HEK293 (cell line): ENCODE data around the gene IGFL3.

Source experiments
- BCL11A ChIP-seq: fragments of 450-650 bp; formaldehyde crosslinking; IDR thresholded peaks from 2 replicates; pipeline ENCODE4 v1.5.1; 2016; ENCODE audit warnings: low read depth, missing biosample characterization, missing genetic modification characterization
- KLF8 ChIP-seq: fragments of 450-650 bp; formaldehyde crosslinking; IDR thresholded peaks from 2 replicates; pipeline ENCODE4 v1.5.1; 2016; ENCODE audit warnings: missing biosample characterization, missing genetic modification characterization
- SCRT2 ChIP-seq: fragments of 450-650 bp; formaldehyde crosslinking; IDR thresholded peaks from 2 replicates; pipeline ENCODE4 v1.5.1; 2016; ENCODE audit warnings: missing biosample characterization, missing genetic modification characterization
- ZNF239 ChIP-seq: fragments of 450-650 bp; formaldehyde crosslinking; IDR thresholded peaks from 2 replicates; pipeline ENCODE4 v1.5.1; 2016; ENCODE audit warnings: missing biosample characterization, missing genetic modification characterization
- ZNF274 ChIP-seq, 2 experiments: fragments of 200-500 bp in 1 of 2; fragments of 450-650 bp in 1 of 2; sonication (Bioruptor generic) in 1 of 2; formaldehyde crosslinking in 1 of 2; IDR thresholded peaks; 2 replicates each; pipeline versions ENCODE4 v1.5.1 to v1.6.1; 2014 to 2016; ENCODE audit warnings: borderline replicate concordance in 1 of 2, inconsistent platforms in 1 of 2, low read length in 1 of 2, missing biosample characterization in 1 of 2, missing genetic modification characterization in 1 of 2
- ZNF311 ChIP-seq: fragments of 450-650 bp; formaldehyde crosslinking; IDR thresholded peaks from 2 replicates; pipeline ENCODE4 v1.5.1; 2017; ENCODE audit warnings: missing biosample characterization, missing genetic modification characterization, borderline replicate concordance
- ZNF426 ChIP-seq: fragments of 450-650 bp; formaldehyde crosslinking; IDR thresholded peaks from 2 replicates; pipeline ENCODE4 v1.5.1; 2017; ENCODE audit warnings: missing biosample characterization, missing genetic modification characterization, mild to moderate bottlenecking, inconsistent platforms, moderate library complexity
- ZNF600 ChIP-seq: fragments of 450-650 bp; formaldehyde crosslinking; IDR thresholded peaks from 2 replicates; pipeline ENCODE4 v1.5.1; 2016; ENCODE audit warnings: missing biosample characterization, missing genetic modification characterization
- ZSCAN30 ChIP-seq: fragments of 450-650 bp; IDR thresholded peaks from 2 replicates; pipeline ENCODE4 v1.5.1; 2018; ENCODE audit warnings: missing biosample characterization, mild to moderate bottlenecking, missing genetic modification characterization, moderate library complexity
- TF ChIP-seq, protein P1 (sequence below): fragments of 450-650 bp; formaldehyde crosslinking; IDR thresholded peaks from 2 replicates; pipeline ENCODE4 v1.5.1; 2016; ENCODE audit warnings: missing biosample characterization, missing genetic modification characterization
- TF ChIP-seq, protein P2 (sequence below): fragments of 450-650 bp; formaldehyde crosslinking; IDR thresholded peaks from 2 replicates; pipeline ENCODE4 v1.5.1; 2016; ENCODE audit warnings: missing biosample characterization, missing genetic modification characterization
- TF ChIP-seq, protein P3 (sequence below): fragments of 450-650 bp; formaldehyde crosslinking; IDR thresholded peaks from 2 replicates; pipeline ENCODE4 v1.5.1; 2017; ENCODE audit warnings: missing biosample characterization, missing genetic modification characterization
- TF ChIP-seq, protein P4 (sequence below): fragments of 450-650 bp; formaldehyde crosslinking; IDR thresholded peaks from 2 replicates; pipeline ENCODE4 v1.5.1; 2017; ENCODE audit warnings: missing biosample characterization, missing genetic modification characterization
- TF ChIP-seq, protein P5 (sequence below): fragments of 450-650 bp; formaldehyde crosslinking; IDR thresholded peaks from 2 replicates; pipeline ENCODE4 v1.5.1; 2017; ENCODE audit warnings: missing biosample characterization, missing genetic modification characterization

DNA sequence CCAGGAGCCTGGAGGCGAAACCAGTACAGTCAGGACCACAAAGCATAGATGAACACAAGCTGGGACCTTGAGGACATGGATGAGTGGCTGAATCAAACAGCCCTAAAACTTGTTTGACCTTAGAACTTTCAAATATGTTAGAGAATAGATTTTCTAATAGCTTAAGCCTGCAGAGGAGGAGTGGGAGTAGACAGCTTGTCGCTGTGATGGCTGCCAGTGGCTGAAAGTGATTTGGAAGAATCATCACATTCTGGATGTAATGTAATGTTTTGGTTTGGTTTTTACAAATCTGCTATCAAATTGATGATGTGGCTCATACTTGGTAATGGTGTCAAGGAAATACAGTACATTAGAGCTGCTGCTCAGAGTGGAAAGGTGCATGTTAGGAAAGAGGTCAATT is 12.0 kb downstream of the IGFL3 start:
- TF ChIP-seq, protein P1, sequence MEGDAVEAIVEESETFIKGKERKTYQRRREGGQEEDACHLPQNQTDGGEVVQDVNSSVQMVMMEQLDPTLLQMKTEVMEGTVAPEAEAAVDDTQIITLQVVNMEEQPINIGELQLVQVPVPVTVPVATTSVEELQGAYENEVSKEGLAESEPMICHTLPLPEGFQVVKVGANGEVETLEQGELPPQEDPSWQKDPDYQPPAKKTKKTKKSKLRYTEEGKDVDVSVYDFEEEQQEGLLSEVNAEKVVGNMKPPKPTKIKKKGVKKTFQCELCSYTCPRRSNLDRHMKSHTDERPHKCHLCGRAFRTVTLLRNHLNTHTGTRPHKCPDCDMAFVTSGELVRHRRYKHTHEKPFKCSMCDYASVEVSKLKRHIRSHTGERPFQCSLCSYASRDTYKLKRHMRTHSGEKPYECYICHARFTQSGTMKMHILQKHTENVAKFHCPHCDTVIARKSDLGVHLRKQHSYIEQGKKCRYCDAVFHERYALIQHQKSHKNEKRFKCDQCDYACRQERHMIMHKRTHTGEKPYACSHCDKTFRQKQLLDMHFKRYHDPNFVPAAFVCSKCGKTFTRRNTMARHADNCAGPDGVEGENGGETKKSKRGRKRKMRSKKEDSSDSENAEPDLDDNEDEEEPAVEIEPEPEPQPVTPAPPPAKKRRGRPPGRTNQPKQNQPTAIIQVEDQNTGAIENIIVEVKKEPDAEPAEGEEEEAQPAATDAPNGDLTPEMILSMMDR (tag by site-specific recombination): no peak
- TF ChIP-seq, protein P2, sequence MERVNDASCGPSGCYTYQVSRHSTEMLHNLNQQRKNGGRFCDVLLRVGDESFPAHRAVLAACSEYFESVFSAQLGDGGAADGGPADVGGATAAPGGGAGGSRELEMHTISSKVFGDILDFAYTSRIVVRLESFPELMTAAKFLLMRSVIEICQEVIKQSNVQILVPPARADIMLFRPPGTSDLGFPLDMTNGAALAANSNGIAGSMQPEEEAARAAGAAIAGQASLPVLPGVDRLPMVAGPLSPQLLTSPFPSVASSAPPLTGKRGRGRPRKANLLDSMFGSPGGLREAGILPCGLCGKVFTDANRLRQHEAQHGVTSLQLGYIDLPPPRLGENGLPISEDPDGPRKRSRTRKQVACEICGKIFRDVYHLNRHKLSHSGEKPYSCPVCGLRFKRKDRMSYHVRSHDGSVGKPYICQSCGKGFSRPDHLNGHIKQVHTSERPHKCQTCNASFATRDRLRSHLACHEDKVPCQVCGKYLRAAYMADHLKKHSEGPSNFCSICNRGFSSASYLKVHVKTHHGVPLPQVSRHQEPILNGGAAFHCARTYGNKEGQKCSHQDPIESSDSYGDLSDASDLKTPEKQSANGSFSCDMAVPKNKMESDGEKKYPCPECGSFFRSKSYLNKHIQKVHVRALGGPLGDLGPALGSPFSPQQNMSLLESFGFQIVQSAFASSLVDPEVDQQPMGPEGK: no peak
- TF ChIP-seq ZSCAN30 (tag by site-specific recombination): no peak
- no peak for TF ChIP-seq ZNF311 (tag by site-specific recombination)
- TF ChIP-seq ZNF274 (IDR thresholded peaks at IDR 0.05; ENCODE audit: low read length): no peak
- no peak for TF ChIP-seq ZNF274 (tag by site-specific recombination; IDR thresholded peaks at IDR 0.05; ENCODE audit: borderline replicate concordance)
- TF ChIP-seq ZNF239: no peak
- TF ChIP-seq, protein P3, sequence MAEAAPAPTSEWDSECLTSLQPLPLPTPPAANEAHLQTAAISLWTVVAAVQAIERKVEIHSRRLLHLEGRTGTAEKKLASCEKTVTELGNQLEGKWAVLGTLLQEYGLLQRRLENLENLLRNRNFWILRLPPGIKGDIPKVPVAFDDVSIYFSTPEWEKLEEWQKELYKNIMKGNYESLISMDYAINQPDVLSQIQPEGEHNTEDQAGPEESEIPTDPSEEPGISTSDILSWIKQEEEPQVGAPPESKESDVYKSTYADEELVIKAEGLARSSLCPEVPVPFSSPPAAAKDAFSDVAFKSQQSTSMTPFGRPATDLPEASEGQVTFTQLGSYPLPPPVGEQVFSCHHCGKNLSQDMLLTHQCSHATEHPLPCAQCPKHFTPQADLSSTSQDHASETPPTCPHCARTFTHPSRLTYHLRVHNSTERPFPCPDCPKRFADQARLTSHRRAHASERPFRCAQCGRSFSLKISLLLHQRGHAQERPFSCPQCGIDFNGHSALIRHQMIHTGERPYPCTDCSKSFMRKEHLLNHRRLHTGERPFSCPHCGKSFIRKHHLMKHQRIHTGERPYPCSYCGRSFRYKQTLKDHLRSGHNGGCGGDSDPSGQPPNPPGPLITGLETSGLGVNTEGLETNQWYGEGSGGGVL (tag by site-specific recombination): no peak
- TF ChIP-seq, protein P4, sequence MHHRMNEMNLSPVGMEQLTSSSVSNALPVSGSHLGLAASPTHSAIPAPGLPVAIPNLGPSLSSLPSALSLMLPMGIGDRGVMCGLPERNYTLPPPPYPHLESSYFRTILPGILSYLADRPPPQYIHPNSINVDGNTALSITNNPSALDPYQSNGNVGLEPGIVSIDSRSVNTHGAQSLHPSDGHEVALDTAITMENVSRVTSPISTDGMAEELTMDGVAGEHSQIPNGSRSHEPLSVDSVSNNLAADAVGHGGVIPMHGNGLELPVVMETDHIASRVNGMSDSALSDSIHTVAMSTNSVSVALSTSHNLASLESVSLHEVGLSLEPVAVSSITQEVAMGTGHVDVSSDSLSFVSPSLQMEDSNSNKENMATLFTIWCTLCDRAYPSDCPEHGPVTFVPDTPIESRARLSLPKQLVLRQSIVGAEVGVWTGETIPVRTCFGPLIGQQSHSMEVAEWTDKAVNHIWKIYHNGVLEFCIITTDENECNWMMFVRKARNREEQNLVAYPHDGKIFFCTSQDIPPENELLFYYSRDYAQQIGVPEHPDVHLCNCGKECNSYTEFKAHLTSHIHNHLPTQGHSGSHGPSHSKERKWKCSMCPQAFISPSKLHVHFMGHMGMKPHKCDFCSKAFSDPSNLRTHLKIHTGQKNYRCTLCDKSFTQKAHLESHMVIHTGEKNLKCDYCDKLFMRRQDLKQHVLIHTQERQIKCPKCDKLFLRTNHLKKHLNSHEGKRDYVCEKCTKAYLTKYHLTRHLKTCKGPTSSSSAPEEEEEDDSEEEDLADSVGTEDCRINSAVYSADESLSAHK (tag by site-specific recombination): no peak
- TF ChIP-seq ZNF426: no peak
- no peak for TF ChIP-seq BCL11A
- no peak for TF ChIP-seq ZNF600 (tag by site-specific recombination)
- TF ChIP-seq, protein P5, sequence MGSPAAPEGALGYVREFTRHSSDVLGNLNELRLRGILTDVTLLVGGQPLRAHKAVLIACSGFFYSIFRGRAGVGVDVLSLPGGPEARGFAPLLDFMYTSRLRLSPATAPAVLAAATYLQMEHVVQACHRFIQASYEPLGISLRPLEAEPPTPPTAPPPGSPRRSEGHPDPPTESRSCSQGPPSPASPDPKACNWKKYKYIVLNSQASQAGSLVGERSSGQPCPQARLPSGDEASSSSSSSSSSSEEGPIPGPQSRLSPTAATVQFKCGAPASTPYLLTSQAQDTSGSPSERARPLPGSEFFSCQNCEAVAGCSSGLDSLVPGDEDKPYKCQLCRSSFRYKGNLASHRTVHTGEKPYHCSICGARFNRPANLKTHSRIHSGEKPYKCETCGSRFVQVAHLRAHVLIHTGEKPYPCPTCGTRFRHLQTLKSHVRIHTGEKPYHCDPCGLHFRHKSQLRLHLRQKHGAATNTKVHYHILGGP: no peak
- TF ChIP-seq SCRT2 (tag by site-specific recombination): no peak
- no peak for TF ChIP-seq KLF8 (tag by site-specific recombination)
